ENCODE measurements around the gene PTPRF.
A peak's percentile ranks its signal among the peaks of the same experiment; 100 is the strongest.

The PTPRF gene

GRCh38 chr1:43604192-43604591 is 73.5 kb downstream of the PTPRF start:
- DNase-seq: peak in 1 of 56 donors; percentile 17

DNA sequence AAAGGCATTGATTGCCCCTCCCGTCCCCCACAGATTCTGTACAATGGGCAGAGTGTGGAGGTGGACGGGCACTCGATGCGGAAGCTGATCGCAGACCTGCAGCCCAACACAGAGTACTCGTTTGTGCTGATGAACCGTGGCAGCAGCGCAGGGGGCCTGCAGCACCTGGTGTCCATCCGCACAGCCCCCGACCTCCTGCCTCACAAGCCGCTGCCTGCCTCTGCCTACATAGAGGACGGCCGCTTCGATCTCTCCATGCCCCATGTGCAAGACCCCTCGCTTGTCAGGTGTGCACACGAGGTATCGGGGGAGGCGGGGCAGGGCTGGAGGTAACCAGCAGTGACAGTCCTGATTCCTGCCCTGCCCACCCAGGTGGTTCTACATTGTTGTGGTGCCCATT is 74.5 kb downstream of the PTPRF start:
- no peak for DNase-seq

DNA sequence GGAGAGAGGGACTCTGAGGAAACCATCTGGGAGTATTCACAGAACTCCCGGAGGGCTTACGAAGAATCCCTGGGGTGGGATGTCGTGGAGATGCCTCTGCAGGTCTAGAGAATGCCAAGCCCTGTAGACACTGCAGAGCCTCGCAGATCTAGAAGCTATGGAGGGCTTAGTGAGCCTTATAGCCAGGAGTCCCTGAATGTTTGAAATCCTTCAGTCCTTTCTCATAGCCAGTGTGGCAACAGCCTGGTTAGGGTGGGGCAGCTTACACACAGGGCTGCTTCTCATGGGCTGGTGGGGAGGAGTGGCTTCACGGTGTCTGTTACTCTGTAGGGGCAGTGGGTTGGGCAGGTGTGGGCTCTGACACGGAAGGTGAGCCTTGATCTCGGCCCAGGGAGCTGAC is 75.1 kb downstream of the PTPRF start:
- DNase-seq: no peak

GRCh38 chr1:43606624-43607023 is 75.9 kb downstream of the PTPRF start:
- no peak for DNase-seq

DNA sequence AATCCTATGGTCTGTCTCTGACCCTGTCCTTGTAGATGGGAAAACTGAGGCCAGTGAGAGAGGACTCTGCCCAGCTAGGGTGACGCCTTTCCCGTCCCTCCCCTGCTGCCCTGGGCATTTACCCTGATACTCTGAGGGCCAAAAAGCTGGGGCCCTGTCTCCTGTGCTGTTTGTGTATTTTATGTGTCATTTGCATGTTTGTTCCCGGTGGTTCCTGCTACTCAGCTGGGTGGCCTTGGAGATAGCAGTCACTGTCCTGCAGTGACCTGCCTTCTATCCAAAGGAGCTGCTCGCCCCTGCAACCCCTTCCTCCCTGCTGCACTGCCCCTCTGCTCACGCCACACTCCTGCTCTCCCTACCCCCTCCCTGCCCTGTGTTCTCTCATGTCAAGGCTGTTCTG is 78.1 kb downstream of the PTPRF start:
- DNase-seq: no peak

- DNase-seq: no peak
Observed at GRCh38 chr1:43610339-43610738, 79.7 kb downstream of the PTPRF start.

- DNase-seq: no peak
Observed at GRCh38 chr1:43611950-43612349, 81.3 kb downstream of the PTPRF start.

- no peak for DNase-seq
Observed at GRCh38 chr1:43612406-43612805, 81.7 kb downstream of the PTPRF start.

- no peak for DNase-seq
Observed at GRCh38 chr1:43613075-43613942, 82.6 kb downstream of the PTPRF start.

DNA sequence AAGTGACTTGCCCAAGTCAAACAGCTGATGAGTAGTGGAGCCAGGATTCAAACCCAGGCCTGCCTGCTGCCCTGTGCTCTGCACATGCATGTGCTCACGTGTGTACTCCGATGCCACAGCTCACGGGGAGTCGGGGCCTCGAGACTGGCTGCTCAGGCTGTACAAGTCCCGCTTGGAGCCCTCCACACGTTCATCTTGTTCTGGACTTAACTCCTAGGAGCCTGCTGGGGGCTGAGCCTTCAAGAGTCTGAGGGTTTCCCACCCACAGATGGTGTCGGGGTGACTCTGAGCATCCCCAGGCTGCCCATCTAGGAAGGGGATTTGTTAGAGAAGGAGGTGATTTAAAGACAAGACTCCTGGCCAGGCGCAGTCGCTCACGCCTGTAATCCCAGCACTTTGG is 83.5 kb downstream of the PTPRF start:
- DNase-seq: no peak

DNA sequence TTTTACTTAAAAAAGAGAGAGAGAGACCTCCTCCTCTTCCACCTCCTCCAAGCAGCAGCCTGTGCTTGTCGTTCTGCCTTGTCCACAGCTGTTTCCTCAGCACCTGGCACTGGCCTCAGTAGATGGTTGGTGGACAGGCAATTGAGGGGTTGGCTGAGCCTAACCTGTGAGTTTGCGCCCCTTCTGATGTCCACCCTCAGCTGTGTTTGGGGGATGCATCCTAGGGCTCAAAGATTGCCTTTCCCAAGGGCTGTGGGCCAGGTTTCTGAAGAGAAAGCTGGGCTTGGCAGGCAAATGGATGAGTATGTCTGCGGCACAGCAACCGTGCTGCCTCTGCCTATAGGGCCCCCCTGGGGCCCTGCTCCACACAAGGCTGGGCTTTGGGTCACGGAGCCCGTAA is 84.2 kb downstream of the PTPRF start:
- no peak for DNase-seq

DNA sequence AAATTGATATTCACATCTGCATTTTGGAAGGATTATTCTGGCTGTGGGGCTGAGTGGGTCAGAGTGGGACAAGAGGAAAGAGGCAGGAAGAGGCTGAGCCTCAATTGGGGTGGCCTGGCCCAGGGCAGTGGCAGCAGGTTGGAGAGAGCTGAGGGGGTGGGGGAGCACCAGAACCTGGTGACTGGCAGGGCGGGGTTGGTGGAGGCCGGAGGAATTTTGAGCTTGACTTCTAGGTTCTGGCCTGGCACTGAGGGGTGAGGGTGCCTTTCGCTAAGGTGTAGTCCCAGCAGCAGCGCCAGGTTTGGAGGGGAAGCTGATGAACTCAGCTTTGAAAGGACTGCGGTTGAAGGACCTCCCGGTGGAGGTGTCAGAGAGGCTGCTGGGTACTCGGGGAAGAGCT is 85.7 kb downstream of the PTPRF start:
- DNase-seq: no peak

DNA sequence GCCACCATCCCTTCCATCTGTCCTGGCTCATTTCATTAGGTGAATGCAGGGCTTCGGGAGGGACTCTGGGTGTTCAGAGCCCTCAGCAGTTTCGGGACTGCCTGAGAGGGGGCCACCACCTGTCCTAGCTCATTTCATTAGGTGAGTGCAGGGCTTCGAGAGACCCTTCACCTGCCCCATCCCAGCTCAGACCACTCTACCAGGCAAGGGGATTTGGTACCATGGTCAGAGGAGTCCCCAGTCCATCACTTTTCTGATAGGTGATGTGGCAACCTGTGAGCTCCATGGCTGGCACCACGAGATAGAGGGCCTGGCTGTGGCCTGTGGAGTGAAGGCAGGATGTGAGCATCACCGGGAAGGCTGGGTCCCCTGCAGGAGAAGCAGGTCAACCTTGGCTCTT is 86.3 kb downstream of the PTPRF start:
- no peak for DNase-seq

GRCh38 chr1:43617668-43618067 is 87.0 kb downstream of the PTPRF start:
- DNase-seq: no peak

- no peak for DNase-seq
Observed at GRCh38 chr1:43618521-43619313, 88.0 kb downstream of the PTPRF start.

- no peak for DNase-seq
Observed at GRCh38 chr1:43619314-43619790, 88.7 kb downstream of the PTPRF start.

GRCh38 chr1:43619996-43620920 is 89.6 kb downstream of the PTPRF start:
- no peak for DNase-seq

DNA sequence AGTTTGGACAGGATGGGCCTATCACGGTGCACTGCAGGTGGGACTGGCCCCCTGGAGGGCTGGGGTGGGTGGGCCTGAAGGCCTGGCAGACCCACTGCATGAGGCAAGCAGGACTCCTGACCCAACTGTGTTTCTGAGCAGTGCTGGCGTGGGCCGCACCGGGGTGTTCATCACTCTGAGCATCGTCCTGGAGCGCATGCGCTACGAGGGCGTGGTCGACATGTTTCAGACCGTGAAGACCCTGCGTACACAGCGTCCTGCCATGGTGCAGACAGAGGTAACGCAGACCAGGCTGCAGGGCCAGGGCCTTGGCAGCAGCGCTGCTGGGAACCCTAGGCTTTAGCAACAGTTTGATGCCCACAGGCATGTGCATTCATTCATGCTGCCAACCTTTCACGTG is 90.3 kb downstream of the PTPRF start:
- no peak for DNase-seq

DNA sequence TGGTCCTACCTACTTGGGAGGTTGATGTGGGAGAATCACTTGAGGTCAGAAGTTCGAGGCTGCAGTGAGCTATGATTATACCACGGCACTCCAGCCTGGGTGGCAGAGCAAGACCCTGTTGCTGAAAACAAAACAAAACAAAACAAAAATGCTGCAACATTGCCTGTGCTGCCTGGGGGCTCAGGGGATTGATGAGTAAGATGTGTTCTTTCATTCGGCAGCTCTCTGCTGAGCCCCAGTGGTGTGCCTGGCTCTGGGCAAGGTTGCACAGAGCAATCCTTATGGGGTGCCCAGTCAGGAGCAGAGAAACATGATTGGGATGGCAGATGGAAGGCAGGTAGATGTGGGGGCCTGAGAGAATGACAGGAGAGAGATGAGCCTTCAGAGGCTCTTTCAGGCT is 90.7 kb downstream of the PTPRF start:
- no peak for DNase-seq

DNA sequence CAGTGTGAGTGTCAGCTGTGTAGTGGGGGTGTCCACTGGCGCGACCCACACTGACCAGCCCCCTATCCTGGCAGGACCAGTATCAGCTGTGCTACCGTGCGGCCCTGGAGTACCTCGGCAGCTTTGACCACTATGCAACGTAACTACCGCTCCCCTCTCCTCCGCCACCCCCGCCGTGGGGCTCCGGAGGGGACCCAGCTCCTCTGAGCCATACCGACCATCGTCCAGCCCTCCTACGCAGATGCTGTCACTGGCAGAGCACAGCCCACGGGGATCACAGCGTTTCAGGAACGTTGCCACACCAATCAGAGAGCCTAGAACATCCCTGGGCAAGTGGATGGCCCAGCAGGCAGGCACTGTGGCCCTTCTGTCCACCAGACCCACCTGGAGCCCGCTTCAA is 91.2 kb downstream of the PTPRF start:
- no peak for DNase-seq

- peak in 7 of 56 donors; percentile 5 to 43 (median 23) for DNase-seq
Observed at GRCh38 chr1:43622471-43622870, 91.8 kb downstream of the PTPRF start.
